GM18951 (cell line): ENCODE results near the gene MYL9.
"Not testable (repeated sequence)": the region's sequence is repeated elsewhere in the genome, so short reads cannot be mapped to it uniquely, and the experiment has no call there.

Source experiments
- POLR2A ChIP-seq: IDR thresholded peaks from 4 replicates; pipeline ENCODE4 v1.6.1; 2011; ENCODE audit warnings: mild to moderate bottlenecking; ENCODE audit not compliant: insufficient read length, insufficient read depth; ENCODE audit errors: extremely low read depth
- in situ Hi-C: fragments of 300-500 bp; cut with MboI; formaldehyde crosslinking; loops from one replicate; pipeline ENCODE4 v1.12.0; 2022; ENCODE audit warnings: low sequenced_read_pairs, mixed read lengths, inconsistent platforms; ENCODE audit not compliant: unreplicated experiment

MYL9 gene

GRCh38 chr20:36506253-36506652 is 35.1 kb upstream of the MYL9 start:
- in situ Hi-C loops, result no loop called here
- no peak for TF ChIP-seq POLR2A

- in situ Hi-C loops, result no loop called here
- TF ChIP-seq POLR2A, result no peak
Measured at GRCh38 chr20:36507746-36508145, 33.6 kb upstream of the MYL9 start.

GRCh38 chr20:36519012-36519719 is 22.2 kb upstream of the MYL9 start:
- in situ Hi-C loops, result no loop called here
- no peak for TF ChIP-seq POLR2A

- TF ChIP-seq POLR2A, result no peak
- in situ Hi-C loops, result no loop called here
Measured at GRCh38 chr20:36519944-36520343, 21.4 kb upstream of the MYL9 start.

- in situ Hi-C loops, result no loop called here
- TF ChIP-seq POLR2A, result no peak
Measured at GRCh38 chr20:36521526-36521925, 19.8 kb upstream of the MYL9 start.

GRCh38 chr20:36522412-36522811 is 18.9 kb upstream of the MYL9 start:
- in situ Hi-C loops, result not testable (repeated sequence)

GRCh38 chr20:36523341-36523740 is 18.0 kb upstream of the MYL9 start:
- TF ChIP-seq POLR2A, result no peak
- in situ Hi-C loops, result no loop called here

GRCh38 chr20:36525620-36526365 is 15.5 kb upstream of the MYL9 start:
- no peak for TF ChIP-seq POLR2A
- in situ Hi-C loops, result no loop called here

- no peak for TF ChIP-seq POLR2A
- in situ Hi-C loops, result no loop called here
Measured at GRCh38 chr20:36526521-36527011, 14.8 kb upstream of the MYL9 start.

GRCh38 chr20:36527331-36528125 is 13.8 kb upstream of the MYL9 start:
- in situ Hi-C loops, result no loop called here
- no peak for TF ChIP-seq POLR2A

GRCh38 chr20:36528176-36528874 is 13.0 kb upstream of the MYL9 start:
- in situ Hi-C loops, result no loop called here
- no peak for TF ChIP-seq POLR2A

- in situ Hi-C loops, result no loop called here
Measured at GRCh38 chr20:36528875-36529417, 12.4 kb upstream of the MYL9 start.

GRCh38 chr20:36532388-36532787 is 8.9 kb upstream of the MYL9 start:
- TF ChIP-seq POLR2A, result no peak
- in situ Hi-C loops, result no loop called here

More at GRCh38 chr20:36528875-36529417, 12.4 kb upstream of the MYL9 start:
- TF ChIP-seq POLR2A, result no peak
